OCI-LY7 (cell line): ENCODE results near the gene CYB5R3. TPM values are rescaled to one million over a fixed set of nuclear protein-coding genes. Genes with fewer than 3 reads are reported as not detected.

Experiments
- BruUV-seq: library from RNA; stranded (reverse); fragments of 400-500 nt; replicated peaks from 2 replicates; lab custom pipeline; 2021; lab: Mats Ljungman, UMichigan
- CTCF ChIA-PET: fragments of 300-600 bp; sonication (Branson Sonifier 250); formaldehyde crosslinking; loops from one replicate; lab custom pipeline; 2022; ENCODE audit warnings: antibody characterized with exemption; ENCODE audit not compliant: unreplicated experiment; lab: Charles Lee
- POLR2A ChIA-PET: fragments of 300-600 bp; sonication (Branson Sonifier 250); formaldehyde crosslinking; loops from one replicate; lab custom pipeline; 2022; ENCODE audit warnings: antibody characterized with exemption; lab: Charles Lee
- DNase-seq: peaks from one replicate; pipeline ENCODE4 v3.0.0-alpha.2; 2015; ENCODE audit warnings: low spot score
- H2AFZ ChIP-seq: fragments of 200-600 bp; sonication (generic), shearing (Covaris generic); 2 replicates; pipeline ENCODE4 v1.6.1; 2014; ENCODE audit warnings: mild to moderate bottlenecking, antibody characterized with exemption, low read length, moderate library complexity
- H3K27ac ChIP-seq: fragments of 200-600 bp; sonication (generic); 2 replicates; pipeline ENCODE4 v1.5.1; 2014; ENCODE audit warnings: mixed run types, low read depth, mild to moderate bottlenecking, moderate library complexity, low read length, inconsistent platforms; ENCODE audit not compliant: poor library complexity, severe bottlenecking
- H3K36me3 ChIP-seq: fragments of 200-600 bp; sonication (generic); 2 replicates; pipeline ENCODE4 v1.6.1; 2014; ENCODE audit warnings: mild to moderate bottlenecking, antibody characterized with exemption, low read length, moderate library complexity, mixed read lengths; ENCODE audit not compliant: insufficient read depth
- H3K4me1 ChIP-seq: fragments of 200-600 bp; sonication (generic); 2 replicates; pipeline ENCODE4 v1.5.1; 2014; ENCODE audit warnings: mild to moderate bottlenecking, low read length; ENCODE audit not compliant: insufficient read depth, poor library complexity, severe bottlenecking
- H3K4me2 ChIP-seq: fragments of 200-600 bp; sonication (generic); 2 replicates; pipeline ENCODE4 v1.6.1; 2014; ENCODE audit warnings: mild to moderate bottlenecking, low read length
- H3K4me3 ChIP-seq: fragments of 200-600 bp; sonication (generic); 2 replicates; pipeline ENCODE4 v1.5.1; 2014; ENCODE audit warnings: mild to moderate bottlenecking, low read depth, low read length; ENCODE audit not compliant: poor library complexity, severe bottlenecking
- H3K79me2 ChIP-seq: fragments of 200-600 bp; sonication (generic); 2 replicates; pipeline ENCODE4 v1.6.1; 2016; ENCODE audit warnings: low read depth, mild to moderate bottlenecking, low read length, moderate library complexity, mixed read lengths; ENCODE audit not compliant: insufficient read depth
- H3K9me2 ChIP-seq: fragments of 200-600 bp; sonication (generic); 2 replicates; pipeline ENCODE4 v1.6.1; 2016; ENCODE audit warnings: mild to moderate bottlenecking, low read length, mixed read lengths; ENCODE audit not compliant: insufficient read depth
- H3K9me3 ChIP-seq: fragments of 200-600 bp; sonication (generic); 2 replicates; pipeline ENCODE4 v1.6.1; 2014; ENCODE audit warnings: mild to moderate bottlenecking, mixed run types, low read length, mixed read lengths
- H4K20me1 ChIP-seq: fragments of 200-600 bp; sonication (generic); 2 replicates; pipeline ENCODE4 v1.6.1; 2014; ENCODE audit warnings: mild to moderate bottlenecking, antibody characterized with exemption, low read length, moderate library complexity, mixed read lengths; ENCODE audit not compliant: insufficient read depth
- EZH2phosphoT487 ChIP-seq: fragments of 200-600 bp; sonication (generic); IDR thresholded peaks from 2 replicates; pipeline ENCODE4 v1.6.1; 2018; ENCODE audit warnings: low read depth, borderline replicate concordance, mild to moderate bottlenecking, mixed run types, antibody characterized with exemption, low read length, moderate library complexity, mixed read lengths
- intact Hi-C: fragments of 100-400 bp; cut with micrococcal nuclease; formaldehyde crosslinking; loops from one replicate; pipeline ENCODE4 v1.10.0; 2022; ENCODE audit not compliant: unreplicated experiment
- total RNA-seq, 2 experiments: library from RNA; depleted of rRNA in 1 of 2; stranded (reverse); fragments of >200 nt in 1 of 2; shearing (Covaris generic) in 1 of 2; gene quantifications; 2 replicates each; pipeline ENCODE4 v1.2.3, GENCODE V29; 2014 to 2022
- TF ChIP-seq, protein P1 (sequence below): fragments of 200-600 bp; sonication (generic); conservative IDR thresholded peaks from 2 replicates; pipeline ENCODE4 v1.5.1; 2014; ENCODE audit warnings: mild to moderate bottlenecking, antibody characterized with exemption, low read length, moderate library complexity, mixed read lengths

The CYB5R3 gene
- total RNA-seq, 2 experiments from 2014 or later = 38.0 to 68.9 TPM

- no peak overlapping the region for H3K4me3 ChIP-seq
- H3K4me1 ChIP-seq = peaks cover 48% of the 10 kb centered on the region
- H2AFZ ChIP-seq = peak overlapping the region; percentile 74
- no peak overlapping the region for H3K4me2 ChIP-seq
- H3K79me2 ChIP-seq = no peaks in the 10 kb centered on the region
- DNase-seq = no peak
- intact Hi-C loops = no loop called here
- CTCF ChIA-PET = interaction anchor here (0.6 to 1.8 kb wide), 2 partner anchors 10 to 584 kb away, joined by 3 to 4 read pairs; partner anchors contain the start of gene NAGA
- no peaks in the 10 kb centered on the region for H3K9me2 ChIP-seq
- no peaks in the 10 kb centered on the region for H3K9me3 ChIP-seq
- no peaks in the 10 kb centered on the region for H3K36me3 ChIP-seq
- H3K27ac ChIP-seq = no peak overlapping the region
- no TSS peak for BruUV-seq
- POLR2A ChIA-PET = interaction anchor here (0.5 to 2.9 kb wide), 4 partner anchors 52 to 514 kb away, joined by 3 to 12 read pairs (median 4); no protein-coding TSS in a partner anchor
- TF ChIP-seq, protein P1, sequence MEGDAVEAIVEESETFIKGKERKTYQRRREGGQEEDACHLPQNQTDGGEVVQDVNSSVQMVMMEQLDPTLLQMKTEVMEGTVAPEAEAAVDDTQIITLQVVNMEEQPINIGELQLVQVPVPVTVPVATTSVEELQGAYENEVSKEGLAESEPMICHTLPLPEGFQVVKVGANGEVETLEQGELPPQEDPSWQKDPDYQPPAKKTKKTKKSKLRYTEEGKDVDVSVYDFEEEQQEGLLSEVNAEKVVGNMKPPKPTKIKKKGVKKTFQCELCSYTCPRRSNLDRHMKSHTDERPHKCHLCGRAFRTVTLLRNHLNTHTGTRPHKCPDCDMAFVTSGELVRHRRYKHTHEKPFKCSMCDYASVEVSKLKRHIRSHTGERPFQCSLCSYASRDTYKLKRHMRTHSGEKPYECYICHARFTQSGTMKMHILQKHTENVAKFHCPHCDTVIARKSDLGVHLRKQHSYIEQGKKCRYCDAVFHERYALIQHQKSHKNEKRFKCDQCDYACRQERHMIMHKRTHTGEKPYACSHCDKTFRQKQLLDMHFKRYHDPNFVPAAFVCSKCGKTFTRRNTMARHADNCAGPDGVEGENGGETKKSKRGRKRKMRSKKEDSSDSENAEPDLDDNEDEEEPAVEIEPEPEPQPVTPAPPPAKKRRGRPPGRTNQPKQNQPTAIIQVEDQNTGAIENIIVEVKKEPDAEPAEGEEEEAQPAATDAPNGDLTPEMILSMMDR = no peak
- no peak for TF ChIP-seq EZH2phosphoT487
- no peaks in the 10 kb centered on the region for H4K20me1 ChIP-seq
Observed at GRCh38 chr22:42653999-42654398, 4.8 kb upstream of the CYB5R3 start.

GRCh38 chr22:42651134-42651533, 1.9 kb upstream of the CYB5R3 start:
- no peak overlapping the region for H3K4me2 ChIP-seq
- no peaks in the 10 kb centered on the region for H3K9me2 ChIP-seq
- peaks cover 56% of the 10 kb centered on the region for H3K4me1 ChIP-seq
- no peak overlapping the region for H3K27ac ChIP-seq
- intact Hi-C loops = no loop called here
- TF ChIP-seq, protein P1 = no peak
- no peak for TF ChIP-seq EZH2phosphoT487
- no peaks in the 10 kb centered on the region for H3K9me3 ChIP-seq
- H3K4me3 ChIP-seq = no peak overlapping the region
- peaks cover 19% of the 10 kb centered on the region; the same call in 1 of the 2 replicates for H3K79me2 ChIP-seq
- CTCF ChIA-PET = no interaction called here
- BruUV-seq = no TSS peak
- no peak overlapping the region for H2AFZ ChIP-seq
- no peaks in the 10 kb centered on the region for H3K36me3 ChIP-seq
- POLR2A ChIA-PET = no interaction called here
- no peaks in the 10 kb centered on the region; the same call in 1 of the 2 replicates for H4K20me1 ChIP-seq
- no peak for DNase-seq
